ENCODE measurements around the gene MYL12A. TPM values are rescaled to one million over a fixed set of nuclear protein-coding genes. Genes with fewer than 3 reads are reported as not detected.

Gene MYL12A
- total RNA-seq, 4 donors from 2014 or later: 306 to 544 (median 331) TPM

GRCh38 chr18:3230401-3231334 lies 16.9 kb upstream of the MYL12A start:
- TF ChIP-seq CTCF (IDR thresholded peaks at IDR 0.05): no peak
- no peak for TF ChIP-seq POLR2A (IDR thresholded peaks at IDR 0.05)
- Histone ChIP-seq H3K27me3 (no peaks in the 10 kb centered on the region), H3K36me3 (no peaks in the 10 kb centered on the region), H3K9me3 (no peaks in the 10 kb centered on the region), H3K4me3 (replicated peaks in 1 of 3) (no peak overlapping the region), H3K4me1 (no peaks in the 10 kb centered on the region), H3K27ac (no peak overlapping the region)
- 83 to 89% methylated on average over 9 of the region's 9 CpGs for WGBS, 2 donors
- no peak for DNase-seq
- intact Hi-C loops (cut with DNase I): no loop called here

DNA sequence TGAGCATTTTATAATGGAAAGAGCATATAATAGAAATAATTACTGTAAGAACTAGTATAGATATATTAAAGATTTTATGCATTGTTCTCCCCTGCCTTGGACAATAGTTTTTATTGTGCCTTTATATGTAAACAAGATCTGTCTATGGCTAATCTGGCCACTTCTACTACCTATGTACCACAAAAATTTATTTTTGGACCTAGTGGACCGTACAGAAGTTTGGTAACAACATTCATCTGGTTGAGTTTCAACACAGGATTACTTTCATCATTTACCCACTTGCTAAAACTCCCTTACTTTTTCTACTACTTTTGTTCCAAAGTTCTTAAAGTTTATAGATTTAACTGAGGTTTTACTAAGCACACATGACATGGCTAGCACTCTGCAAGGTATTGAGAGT lies 14.6 kb upstream of the MYL12A start:
- no peak overlapping the region for H3K27ac ChIP-seq
- intact Hi-C loops (cut with DNase I): no loop called here
- H3K4me1 ChIP-seq: no peaks in the 10 kb centered on the region
- no peaks in the 10 kb centered on the region for H3K9me3 ChIP-seq
- no peaks in the 10 kb centered on the region for H3K27me3 ChIP-seq
- TF ChIP-seq POLR2A (IDR thresholded peaks at IDR 0.05) (no peak), CTCF (IDR thresholded peaks at IDR 0.05) (no peak)
- 92 to 98% methylated on average over 1 of the region's 1 CpG for WGBS, 2 donors
- H3K36me3 ChIP-seq: no peaks in the 10 kb centered on the region
- no peak for DNase-seq
- H3K4me3 ChIP-seq (replicated peaks in 1 of 3): no peak overlapping the region

DNA sequence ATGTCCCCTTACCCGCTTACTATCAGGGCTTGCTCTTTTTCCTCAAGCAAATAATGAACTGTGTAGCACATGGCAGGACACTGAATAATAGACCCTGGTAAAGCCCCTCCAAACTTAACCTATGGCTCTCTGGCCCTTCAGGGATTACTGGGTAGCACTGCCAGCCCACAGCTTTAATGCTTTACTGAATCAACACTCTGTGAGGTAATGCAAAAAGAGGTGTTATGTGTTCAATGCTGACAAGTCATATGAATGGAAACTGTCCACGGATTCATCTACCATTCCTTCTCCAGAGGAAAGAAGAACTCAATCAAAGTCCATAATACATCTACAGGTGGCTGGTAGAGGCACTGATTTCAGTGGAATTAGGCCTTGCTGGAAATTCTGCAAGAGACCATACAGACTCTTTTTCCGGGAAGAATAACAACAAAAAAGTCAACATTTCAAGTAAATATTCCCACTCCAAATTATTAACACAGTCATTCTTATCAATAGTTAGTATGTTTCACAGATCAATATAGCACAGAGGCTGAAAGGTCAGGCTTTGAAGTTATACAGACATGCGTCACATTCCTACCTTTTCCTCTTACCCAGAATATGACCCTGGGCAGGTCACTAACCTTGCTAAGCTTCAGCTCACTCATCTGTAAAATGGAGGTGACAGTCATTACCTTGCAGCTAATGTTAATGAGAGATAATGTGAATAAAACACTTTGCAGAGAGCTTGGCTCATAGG lies 14.0 kb upstream of the MYL12A start:
- Histone ChIP-seq H3K27ac (no peak overlapping the region), H3K27me3 (no peaks in the 10 kb centered on the region), H3K4me1 (no peaks in the 10 kb centered on the region), H3K9me3 (no peaks in the 10 kb centered on the region), H3K36me3 (no peaks in the 10 kb centered on the region), H3K4me3 (replicated peaks in 1 of 3) (no peak overlapping the region)
- intact Hi-C loops (cut with DNase I): no loop called here
- WGBS, 2 donors: 89 to 94% methylated on average over 4 of the region's 4 CpGs
- TF ChIP-seq POLR2A (IDR thresholded peaks at IDR 0.05): no peak
- TF ChIP-seq CTCF (IDR thresholded peaks at IDR 0.05): no peak
- no peak for DNase-seq

- intact Hi-C loops (cut with DNase I): no loop called here
These were observed 13.1 kb upstream of the MYL12A start for GRCh38 chr18:3234457-3234856.

More at GRCh38 chr18:3234457-3234856, 13.1 kb upstream of the MYL12A start:
- no peak for TF ChIP-seq POLR2A (IDR thresholded peaks at IDR 0.05)
- no peak for TF ChIP-seq CTCF (IDR thresholded peaks at IDR 0.05)
- H3K27me3 ChIP-seq: no peaks in the 10 kb centered on the region
- no peak for DNase-seq
- no peaks in the 10 kb centered on the region for H3K9me3 ChIP-seq
- 64 to 66% methylated on average over 5 of the region's 5 CpGs for WGBS, 2 donors
- H3K4me3 ChIP-seq (replicated peaks in 1 of 3): no peak overlapping the region
- no peak overlapping the region for H3K27ac ChIP-seq
- no peaks in the 10 kb centered on the region for H3K36me3 ChIP-seq
- no peaks in the 10 kb centered on the region for H3K4me1 ChIP-seq

Measured in thyroid gland (tissue), 4 donors.